ENCODE data around the gene DROSHA. TPM values are rescaled to one million over a fixed set of nuclear protein-coding genes. Genes with fewer than 3 reads are reported as not detected.

Gene DROSHA
- total RNA-seq, 1 experiment from 2014 or later: 106 TPM

GRCh38 chr5:31442058-31442745 lies 89.7 kb downstream of the DROSHA start:
- Histone ChIP-seq H3K4ac (ENCODE audit: low read depth, low read length) (no peak overlapping the region), H3K56ac (ENCODE audit: insufficient read length, low read depth, low read length) (no peak overlapping the region), H3K27me3 (ENCODE audit: insufficient read depth, low read length) (no peaks in the 10 kb centered on the region), H3K4me2 (ENCODE audit: insufficient read depth, insufficient read length, low read length) (no peak overlapping the region), H3T11ph (ENCODE audit: low read length) (no peak overlapping the region), H3K23ac (ENCODE audit: insufficient read length, low read depth, low read length) (no peak overlapping the region), H3K14ac (ENCODE audit: insufficient read depth, low read length) (no peak overlapping the region), H2AK5ac (ENCODE audit: insufficient read length, low read length) (no peak overlapping the region), H2BK120ac (ENCODE audit: low read depth, low read length, poor library complexity, severe bottlenecking) (no peak overlapping the region), H3K27ac (ENCODE audit: insufficient read length, low read depth, low read length) (no peak overlapping the region), H4K91ac (ENCODE audit: insufficient read length, low read depth, low read length) (no peak overlapping the region), H3K4me1 (ENCODE audit: insufficient read depth, low read length) (no peaks in the 10 kb centered on the region), H4K8ac (replicated peaks; ENCODE audit: insufficient read length, low read depth, low read length) (no peak overlapping the region), H2BK15ac (ENCODE audit: low read depth, low read length) (no peak overlapping the region), H2BK12ac (ENCODE audit: insufficient read length, low read depth, low read length) (no peak overlapping the region), H4K20me1 (ENCODE audit: control insufficient read depth, insufficient read depth, insufficient read length) (no peaks in the 10 kb centered on the region), H3K18ac (ENCODE audit: insufficient read length, low read depth, low read length) (no peak overlapping the region), H4K5ac (ENCODE audit: insufficient read length, low read depth, low read length) (no peak overlapping the region), H2AFZ (ENCODE audit: low read length) (no peak overlapping the region), H3K79me1 (ENCODE audit: insufficient read depth, low read depth, low read length, poor library complexity, severe bottlenecking) (no peaks in the 10 kb centered on the region), H3K23me2 (ENCODE audit: insufficient read length, low read depth, low read length, poor library complexity, severe bottlenecking) (no peaks in the 10 kb centered on the region), H2BK5ac (ENCODE audit: insufficient read length, low read length) (no peak overlapping the region), H3K9me3 (ENCODE audit: control insufficient read depth, low read depth, low read length) (no peaks in the 10 kb centered on the region), H3K79me2 (ENCODE audit: insufficient read depth, low read length) (no peaks in the 10 kb centered on the region), H3K9ac (ENCODE audit: extremely low read depth, insufficient read length, low read length) (no peak overlapping the region), H2BK20ac (ENCODE audit: low read depth, low read length, poor library complexity, severe bottlenecking) (no peak overlapping the region)
- peak overlapping the region in 1 of 3 experiments; percentile 29; a peak in 2 of 7 replicates for H3K27ac Mint-ChIP-seq
- H3K27me3 Mint-ChIP-seq (ENCODE audit: low read depth): no peaks in the 10 kb centered on the region
- H3K4me1 Mint-ChIP-seq: peaks cover 10 to 17% of the 10 kb centered on the region in 2 experiments
- no CpG with 5 or more reads among the region's 3 CpGs for WGBS (ENCODE audit: extremely low coverage, insufficient read length, low lambda C conversion rate)
- H3K36me3 Mint-ChIP-seq (ENCODE audit: insufficient read depth in 1 of 3, low read depth in 3 of 3): peaks cover 23 to 31% (median 24%) of the 10 kb centered on the region in 3 experiments
- H3K9me3 Mint-ChIP-seq: no peaks in the 10 kb centered on the region
- no peak for DNase-seq
- no peak for TF ChIP-seq CTCF (conservative IDR thresholded peaks at IDR 0.05)
- no peak overlapping the region for H3K4me3 Mint-ChIP-seq

Measured in H9 (cell line).